ENCODE measurements around the gene QKI. TPM values are rescaled to one million over a fixed set of nuclear protein-coding genes. Genes with fewer than 3 reads are reported as not detected.
A peak's percentile ranks its signal among the peaks of the same experiment; 100 is the strongest.

Gene QKI
- total RNA-seq, 1 donor from 2014 or later = 449 TPM

DNA sequence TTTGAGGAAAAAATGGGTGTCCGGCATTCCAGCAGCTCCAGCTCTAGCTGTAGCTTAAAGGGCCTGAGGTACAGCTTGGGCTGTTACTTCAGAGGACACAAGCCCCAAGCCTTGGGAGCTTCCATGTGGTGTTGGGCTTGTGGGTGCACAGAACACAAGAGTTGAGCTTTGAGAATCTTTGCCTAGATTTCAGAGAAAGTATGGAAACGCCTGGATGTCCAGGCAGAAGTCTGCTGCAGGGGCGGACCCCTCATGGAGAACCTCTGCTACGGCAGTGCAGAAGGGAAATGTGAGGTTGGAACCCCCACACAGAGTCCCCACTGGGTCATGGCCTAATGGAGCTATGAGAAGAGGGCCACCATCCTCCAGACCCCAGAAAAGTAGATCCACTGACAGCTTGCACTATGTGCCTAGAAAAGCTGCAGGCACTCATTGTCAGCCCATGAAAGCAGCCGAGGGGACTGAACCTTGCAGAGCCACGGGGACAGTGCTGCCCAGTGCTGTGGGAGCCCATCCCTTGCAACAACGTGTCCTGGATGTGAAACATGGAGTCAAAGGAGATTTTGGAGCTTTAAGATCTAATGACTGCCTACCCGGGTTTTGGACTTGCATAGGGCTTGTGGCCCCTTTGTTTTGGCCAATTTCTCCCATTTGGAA, 90.6 kb downstream of the QKI start:
- DNase-seq = no peak
- Histone ChIP-seq H3K27ac (replicated peaks) (no peak overlapping the region), H3K4me3 (no peak overlapping the region), H3K36me3 (no peaks in the 10 kb centered on the region), H3K27me3 (ENCODE audit: low read depth) (no peaks in the 10 kb centered on the region), H3K4me1 (peaks cover 74% of the 10 kb centered on the region), H3K9me3 (replicated peaks) (peaks cover 23% of the 10 kb centered on the region)
- intact Hi-C loops (cut with micrococcal nuclease) = no loop called here
- TF ChIP-seq, protein P1, sequence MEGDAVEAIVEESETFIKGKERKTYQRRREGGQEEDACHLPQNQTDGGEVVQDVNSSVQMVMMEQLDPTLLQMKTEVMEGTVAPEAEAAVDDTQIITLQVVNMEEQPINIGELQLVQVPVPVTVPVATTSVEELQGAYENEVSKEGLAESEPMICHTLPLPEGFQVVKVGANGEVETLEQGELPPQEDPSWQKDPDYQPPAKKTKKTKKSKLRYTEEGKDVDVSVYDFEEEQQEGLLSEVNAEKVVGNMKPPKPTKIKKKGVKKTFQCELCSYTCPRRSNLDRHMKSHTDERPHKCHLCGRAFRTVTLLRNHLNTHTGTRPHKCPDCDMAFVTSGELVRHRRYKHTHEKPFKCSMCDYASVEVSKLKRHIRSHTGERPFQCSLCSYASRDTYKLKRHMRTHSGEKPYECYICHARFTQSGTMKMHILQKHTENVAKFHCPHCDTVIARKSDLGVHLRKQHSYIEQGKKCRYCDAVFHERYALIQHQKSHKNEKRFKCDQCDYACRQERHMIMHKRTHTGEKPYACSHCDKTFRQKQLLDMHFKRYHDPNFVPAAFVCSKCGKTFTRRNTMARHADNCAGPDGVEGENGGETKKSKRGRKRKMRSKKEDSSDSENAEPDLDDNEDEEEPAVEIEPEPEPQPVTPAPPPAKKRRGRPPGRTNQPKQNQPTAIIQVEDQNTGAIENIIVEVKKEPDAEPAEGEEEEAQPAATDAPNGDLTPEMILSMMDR (IDR thresholded peaks at IDR 0.05; ENCODE audit: borderline replicate concordance) = no peak

DNA sequence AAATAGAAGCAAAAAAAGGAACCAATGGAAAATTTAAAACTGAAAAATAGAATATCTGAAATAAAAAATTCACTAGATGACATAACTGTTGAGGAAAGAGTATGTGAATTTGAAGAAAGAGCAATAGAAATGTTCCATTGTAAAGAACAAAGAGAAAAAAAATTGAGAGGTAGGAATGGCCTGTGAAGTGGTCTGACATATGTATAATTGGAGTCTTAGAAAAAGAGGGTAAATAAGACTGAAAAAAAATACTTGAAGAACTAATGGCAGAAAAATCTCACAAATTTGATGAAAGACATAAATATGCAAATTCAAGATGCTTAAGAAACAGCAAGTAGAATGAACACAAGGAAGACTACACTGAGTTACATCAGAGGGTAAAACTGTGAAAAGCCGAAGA, 93.4 kb downstream of the QKI start:
- Histone ChIP-seq H3K4me1 (peaks cover 74% of the 10 kb centered on the region), H3K27ac (replicated peaks) (no peak overlapping the region), H3K4me3 (no peak overlapping the region), H3K27me3 (ENCODE audit: low read depth) (no peaks in the 10 kb centered on the region), H3K9me3 (replicated peaks) (peaks cover 23% of the 10 kb centered on the region), H3K36me3 (no peaks in the 10 kb centered on the region)
- intact Hi-C loops (cut with micrococcal nuclease) = no loop called here
- TF ChIP-seq, protein P1 (IDR thresholded peaks at IDR 0.05; ENCODE audit: borderline replicate concordance) = no peak
- DNase-seq = no peak

DNA sequence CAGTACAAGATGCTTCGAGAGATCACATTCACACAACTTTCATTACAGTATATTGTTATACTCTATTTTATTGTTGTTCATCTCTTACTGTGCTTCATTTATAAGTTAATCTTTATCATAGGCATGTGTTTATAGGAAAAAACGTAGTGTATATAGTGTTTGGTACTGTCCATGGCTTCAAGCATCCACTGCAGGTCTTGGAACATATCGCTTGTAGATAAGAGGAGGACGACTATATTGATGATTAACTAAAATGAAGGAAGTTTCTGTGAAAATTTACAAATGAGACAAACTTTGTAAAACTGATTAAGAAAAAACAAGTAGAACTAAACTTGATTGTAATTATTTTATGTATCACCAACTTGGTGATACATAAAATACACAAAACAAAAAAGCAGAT, 98.5 kb downstream of the QKI start:
- H3K4me1 ChIP-seq = peaks cover 79% of the 10 kb centered on the region
- intact Hi-C loops (cut with micrococcal nuclease) = no loop called here
- DNase-seq = no peak
- H3K27me3 ChIP-seq (ENCODE audit: low read depth) = no peaks in the 10 kb centered on the region
- no peaks in the 10 kb centered on the region for H3K36me3 ChIP-seq
- H3K4me3 ChIP-seq = no peak overlapping the region
- TF ChIP-seq, protein P1 (IDR thresholded peaks at IDR 0.05; ENCODE audit: borderline replicate concordance) = no peak
- no peak overlapping the region for H3K27ac ChIP-seq (replicated peaks)
- H3K9me3 ChIP-seq (replicated peaks) = peaks cover 6% of the 10 kb centered on the region

- no peak overlapping the region for H3K4me3 ChIP-seq
- H3K9me3 ChIP-seq (replicated peaks) = no peaks in the 10 kb centered on the region
- TF ChIP-seq, protein P1 (IDR thresholded peaks at IDR 0.05; ENCODE audit: borderline replicate concordance) = no peak
- no peak for DNase-seq
- no peaks in the 10 kb centered on the region for H3K36me3 ChIP-seq
- no peaks in the 10 kb centered on the region for H3K27me3 ChIP-seq (ENCODE audit: low read depth)
- intact Hi-C loops (cut with micrococcal nuclease) = no loop called here
- peak overlapping the region; percentile 43 for H3K27ac ChIP-seq (replicated peaks)
- H3K4me1 ChIP-seq = peaks cover 86% of the 10 kb centered on the region
Measured at GRCh38 chr6:163513570-163514166, 99.2 kb downstream of the QKI start.

GRCh38 chr6:163516908-163517307, 102.4 kb downstream of the QKI start:
- no peak overlapping the region for H3K4me3 ChIP-seq
- H3K9me3 ChIP-seq (replicated peaks) = no peaks in the 10 kb centered on the region
- peaks cover 98% of the 10 kb centered on the region for H3K4me1 ChIP-seq
- no peaks in the 10 kb centered on the region for H3K36me3 ChIP-seq
- DNase-seq = no peak
- TF ChIP-seq, protein P1 (IDR thresholded peaks at IDR 0.05; ENCODE audit: borderline replicate concordance) = no peak
- no peaks in the 10 kb centered on the region for H3K27me3 ChIP-seq (ENCODE audit: low read depth)
- no peak overlapping the region for H3K27ac ChIP-seq (replicated peaks)
- intact Hi-C loops (cut with micrococcal nuclease) = no loop called here

All from left ventricle myocardium inferior (tissue), 1 donor.